ENCODE data around the gene FOXP1.
A peak's percentile ranks its signal among the peaks of the same experiment; 100 is the strongest.

Gene FOXP1

GRCh38 chr3:71518089-71518488 lies 65.4 kb downstream of the FOXP1 start:
- no peak for DNase-seq
- intact Hi-C loops (cut with DNase I): no loop called here

- DNase-seq: no peak
- intact Hi-C loops (cut with DNase I): no loop called here
Observed at GRCh38 chr3:71517271-71517791, 66.2 kb downstream of the FOXP1 start.

GRCh38 chr3:71515636-71516365 lies 67.7 kb downstream of the FOXP1 start:
- intact Hi-C loops (cut with DNase I): no loop called here
- DNase-seq: no peak

GRCh38 chr3:71514621-71515020 lies 68.9 kb downstream of the FOXP1 start:
- intact Hi-C loops (cut with DNase I): no loop called here
- no peak for DNase-seq

- intact Hi-C loops (cut with DNase I): no loop called here
- no peak for DNase-seq
Observed at GRCh38 chr3:71513515-71513914, 70.0 kb downstream of the FOXP1 start.

- intact Hi-C loops (cut with DNase I): no loop called here
- no peak for DNase-seq
Observed at GRCh38 chr3:71513081-71513480, 70.4 kb downstream of the FOXP1 start.

GRCh38 chr3:71512544-71512943 lies 71.0 kb downstream of the FOXP1 start:
- intact Hi-C loops (cut with DNase I): no loop called here
- DNase-seq: no peak

- DNase-seq: no peak
- intact Hi-C loops (cut with DNase I): no loop called here
Observed at GRCh38 chr3:71512000-71512399, 71.5 kb downstream of the FOXP1 start.

GRCh38 chr3:71511446-71511845 lies 72.1 kb downstream of the FOXP1 start:
- DNase-seq: no peak
- intact Hi-C loops (cut with DNase I): no loop called here

GRCh38 chr3:71511037-71511436 lies 72.5 kb downstream of the FOXP1 start:
- no peak for DNase-seq
- intact Hi-C loops (cut with DNase I): no loop called here

GRCh38 chr3:71510510-71510909 lies 73.0 kb downstream of the FOXP1 start:
- intact Hi-C loops (cut with DNase I): no loop called here
- no peak for DNase-seq

- intact Hi-C loops (cut with DNase I): no loop called here
- DNase-seq: no peak
Observed at GRCh38 chr3:71509066-71509465, 74.5 kb downstream of the FOXP1 start.

GRCh38 chr3:71505767-71506350 lies 77.7 kb downstream of the FOXP1 start:
- no peak for DNase-seq
- intact Hi-C loops (cut with DNase I): no loop called here

GRCh38 chr3:71504250-71505036 lies 79.1 kb downstream of the FOXP1 start:
- intact Hi-C loops (cut with DNase I): loop anchor here (5.0 kb wide), 1 partner anchor 78 kb away; the partner anchor contains the start of gene FOXP1
- DNase-seq: no peak

GRCh38 chr3:71503525-71504249 lies 79.8 kb downstream of the FOXP1 start:
- intact Hi-C loops (cut with DNase I): loop anchor here (5.0 kb wide), 1 partner anchor 79 kb away; the partner anchor contains the start of gene FOXP1
- DNase-seq: no peak

- DNase-seq: no peak
- intact Hi-C loops (cut with DNase I): loop anchor here (5.0 kb wide), 1 partner anchor 80 kb away; the partner anchor contains the start of gene FOXP1
Observed at GRCh38 chr3:71502066-71502625, 81.4 kb downstream of the FOXP1 start.

GRCh38 chr3:71500696-71501095 lies 82.8 kb downstream of the FOXP1 start:
- intact Hi-C loops (cut with DNase I): loop anchor here (5.0 kb wide), 1 partner anchor 82 kb away; the partner anchor contains the start of gene FOXP1
- DNase-seq: no peak

- peak in 37 of 42 donors; percentile 27 to 80 (median 50) for DNase-seq
- intact Hi-C loops (cut with DNase I): no loop called here
Observed at GRCh38 chr3:71499227-71499876, 84.2 kb downstream of the FOXP1 start.

Data from head of caudate nucleus (tissue), 42 donors.